C4-2B (cell line): Measurements from ENCODE around the gene DYDC2.
"Not testable (repeated sequence)": the region's sequence is repeated elsewhere in the genome, so short reads cannot be mapped to it uniquely, and the experiment has no call there.

Source experiments
- H3K27ac ChIP-seq: fragments of 450-650 bp; 2 replicates; pipeline ENCODE4 v1.5.1; 2017
- CTCF ChIP-seq: fragments of 450-650 bp; conservative IDR thresholded peaks from 2 replicates; pipeline ENCODE4 v1.5.1; 2017; ENCODE audit warnings: mild to moderate bottlenecking
- ZFX ChIP-seq: fragments of 450-650 bp; IDR thresholded peaks from 2 replicates; pipeline ENCODE4 v1.6.1; 2017

Gene DYDC2

DNA sequence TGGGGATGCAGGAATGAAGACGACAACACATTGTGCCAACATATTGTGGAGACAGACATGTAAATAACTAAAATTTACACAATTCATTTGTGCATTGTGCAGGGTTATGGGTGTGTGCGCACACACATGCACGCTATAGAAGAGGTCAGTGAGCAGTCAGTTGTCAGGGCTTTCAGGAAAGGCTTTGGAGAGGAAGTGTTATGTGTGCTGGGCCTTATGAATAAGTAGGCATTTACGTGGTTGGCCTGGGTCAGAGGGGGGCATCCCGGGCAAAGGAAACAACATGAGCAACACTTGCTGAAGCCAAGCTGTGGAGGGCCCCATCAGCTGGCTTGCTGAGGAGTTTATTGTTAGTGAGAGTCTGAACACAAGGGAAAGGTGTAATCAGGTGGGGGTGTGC, 55.9 kb downstream of the DYDC2 start:
- no peak for TF ChIP-seq ZFX
- no peak for TF ChIP-seq CTCF
- no peak overlapping the region for H3K27ac ChIP-seq

GRCh38 chr10:80413271-80413996, 56.9 kb downstream of the DYDC2 start:
- H3K27ac ChIP-seq: peak overlapping the region; percentile 29; the same call in 1 of the 2 replicates

GRCh38 chr10:80414142-80414895, 57.7 kb downstream of the DYDC2 start:
- H3K27ac ChIP-seq: peak overlapping the region; percentile 29; the same call in 1 of the 2 replicates
- TF ChIP-seq ZFX (no peak), CTCF (no peak)

More at GRCh38 chr10:80413271-80413996, 56.9 kb downstream of the DYDC2 start:
- TF ChIP-seq CTCF: no peak
- TF ChIP-seq ZFX: no peak

GRCh38 chr10:80415734-80416478, 59.3 kb downstream of the DYDC2 start:
- peak overlapping the region; percentile 29 for H3K27ac ChIP-seq
- TF ChIP-seq CTCF (no peak), ZFX (no peak)

GRCh38 chr10:80416479-80417098, 60.0 kb downstream of the DYDC2 start:
- H3K27ac ChIP-seq: peak overlapping the region; percentile 29; the same call in 1 of the 2 replicates
- TF ChIP-seq ZFX: no peak
- no peak for TF ChIP-seq CTCF

DNA sequence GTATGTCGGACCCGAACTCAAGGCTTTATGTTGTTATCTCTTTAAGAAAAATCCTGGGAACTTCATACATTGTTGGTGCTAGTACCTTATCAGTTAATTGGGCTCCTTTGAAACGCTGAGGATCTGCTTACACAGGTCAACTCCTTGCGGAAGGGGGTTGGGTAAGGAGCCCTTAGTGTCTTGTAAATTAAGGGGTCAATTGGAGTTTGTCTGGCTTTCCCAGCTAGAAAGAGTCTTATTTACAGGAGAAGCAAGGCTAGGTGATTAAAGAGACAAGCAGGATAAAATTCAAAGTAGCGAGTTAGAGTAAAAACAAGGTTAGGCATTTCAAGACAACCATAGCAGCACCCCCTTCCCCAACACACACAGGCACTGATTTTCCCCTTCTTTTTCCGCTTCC, 60.7 kb downstream of the DYDC2 start:
- H3K27ac ChIP-seq: not testable (repeated sequence)
